MM.1S (cell line): ENCODE results near the gene SCP2.

ENCODE experiments used
- DNase-seq: peaks from one replicate; pipeline ENCODE4 v3.0.0-alpha.2; 2015
- H2AFZ ChIP-seq: fragments of 300-600 bp; sonication (generic); 2 replicates; pipeline ENCODE4 v1.6.0; 2016; ENCODE audit warnings: antibody characterized with exemption, low read length
- H3F3A ChIP-seq: fragments of 300-600 bp; sonication (generic); 2 replicates; pipeline ENCODE4 v1.6.1; 2016; ENCODE audit warnings: mild to moderate bottlenecking, antibody characterized with exemption, low read length, moderate library complexity, mixed read lengths; ENCODE audit not compliant: insufficient read depth
- H3K27ac ChIP-seq: fragments of 300-600 bp; sonication (generic); 2 replicates; pipeline ENCODE4 v1.5.1; 2016; ENCODE audit warnings: mild to moderate bottlenecking, low read length
- H3K27me3 ChIP-seq: fragments of 300-600 bp; sonication (generic); replicated peaks from 2 replicates; pipeline ENCODE4 v1.6.0; 2016; ENCODE audit warnings: low read length; ENCODE audit not compliant: insufficient read depth
- H3K36me3 ChIP-seq: fragments of 300-600 bp; sonication (generic); replicated peaks from 2 replicates; pipeline ENCODE4 v1.6.1; 2016; ENCODE audit warnings: mild to moderate bottlenecking, low read length, mixed read lengths; ENCODE audit not compliant: insufficient read depth
- H3K4me1 ChIP-seq: fragments of 300-600 bp; sonication (generic); 2 replicates; pipeline ENCODE4 v1.6.1; 2016; ENCODE audit warnings: low read length, mixed read lengths
- H3K4me2 ChIP-seq: fragments of 300-600 bp; sonication (generic); 2 replicates; pipeline ENCODE4 v1.6.0; 2016; ENCODE audit warnings: low read depth, low read length
- H3K4me3 ChIP-seq: fragments of 300-600 bp; sonication (generic); 2 replicates; pipeline ENCODE4 v1.5.1; 2016; ENCODE audit warnings: low read length, mixed read lengths
- H3K79me2 ChIP-seq: fragments of 300-600 bp; sonication (generic); 2 replicates; pipeline ENCODE4 v1.6.1; 2016; ENCODE audit warnings: mixed run types, low read length, mixed read lengths
- H3K9ac ChIP-seq: fragments of 300-600 bp; sonication (generic); 2 replicates; pipeline ENCODE4 v1.6.1; 2016; ENCODE audit warnings: low read length, mixed read lengths
- H3K9me2 ChIP-seq: fragments of 300-600 bp; sonication (generic); replicated peaks from 2 replicates; pipeline ENCODE4 v1.6.1; 2016; ENCODE audit warnings: mild to moderate bottlenecking, low read length, mixed read lengths; ENCODE audit not compliant: insufficient read depth
- H3K9me3 ChIP-seq: fragments of 300-600 bp; sonication (generic); replicated peaks from 2 replicates; pipeline ENCODE4 v1.6.1; 2016; ENCODE audit warnings: mild to moderate bottlenecking, low read length, mixed read lengths; ENCODE audit not compliant: insufficient read depth
- H4K20me1 ChIP-seq: fragments of 300-600 bp; sonication (generic); 2 replicates; pipeline ENCODE4 v1.6.1; 2016; ENCODE audit warnings: mild to moderate bottlenecking, low read length, moderate library complexity, mixed read lengths; ENCODE audit not compliant: insufficient read depth
- EZH2 ChIP-seq: fragments of 300-600 bp; sonication (generic); optimal IDR thresholded peaks from 2 replicates; pipeline ENCODE3; 2017; ENCODE audit warnings: low read depth, mild to moderate bottlenecking, antibody characterized with exemption, low read length, mixed read lengths
- EZH2phosphoT487 ChIP-seq: fragments of 300-600 bp; sonication (generic); IDR thresholded peaks from 2 replicates; pipeline ENCODE4 v1.6.1; 2018; ENCODE audit warnings: antibody characterized with exemption, low read length
- TF ChIP-seq, protein P1 (sequence below): fragments of 300-600 bp; sonication (generic); IDR thresholded peaks from 2 replicates; pipeline ENCODE4 v1.5.1; 2016; ENCODE audit warnings: antibody characterized with exemption, low read length, mixed read lengths

SCP2 gene

DNA sequence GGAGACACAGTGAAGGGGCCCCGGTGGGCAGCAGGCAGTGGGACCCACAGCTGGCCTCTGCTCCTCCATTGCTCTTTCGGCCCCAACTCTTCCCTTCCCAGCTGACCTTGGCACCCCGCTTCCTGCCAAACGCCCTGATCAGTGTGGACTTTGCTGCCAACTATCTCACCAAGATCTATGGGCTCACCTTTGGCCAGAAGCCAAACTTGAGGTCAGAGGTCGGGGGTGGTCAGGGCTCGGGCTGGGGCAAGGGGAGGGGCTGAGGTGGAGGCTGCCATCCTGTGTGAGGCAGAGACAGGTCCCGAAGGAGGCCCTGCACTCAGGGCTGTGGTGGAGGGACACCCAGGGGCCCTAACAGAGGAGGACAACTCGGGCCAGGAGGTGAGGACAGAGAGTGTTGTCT is 148.7 kb downstream of the SCP2 start:
- H3K79me2 ChIP-seq = no peaks in the 10 kb centered on the region
- no peak overlapping the region for H2AFZ ChIP-seq
- H3K27me3 ChIP-seq = no peaks in the 10 kb centered on the region
- H3K4me3 ChIP-seq = no peak overlapping the region
- H3F3A ChIP-seq = no peaks in the 10 kb centered on the region
- no peak overlapping the region for H3K9ac ChIP-seq
- no peak overlapping the region for H3K4me2 ChIP-seq
- TF ChIP-seq EZH2 = no peak
- no peak for TF ChIP-seq EZH2phosphoT487
- TF ChIP-seq, protein P1, sequence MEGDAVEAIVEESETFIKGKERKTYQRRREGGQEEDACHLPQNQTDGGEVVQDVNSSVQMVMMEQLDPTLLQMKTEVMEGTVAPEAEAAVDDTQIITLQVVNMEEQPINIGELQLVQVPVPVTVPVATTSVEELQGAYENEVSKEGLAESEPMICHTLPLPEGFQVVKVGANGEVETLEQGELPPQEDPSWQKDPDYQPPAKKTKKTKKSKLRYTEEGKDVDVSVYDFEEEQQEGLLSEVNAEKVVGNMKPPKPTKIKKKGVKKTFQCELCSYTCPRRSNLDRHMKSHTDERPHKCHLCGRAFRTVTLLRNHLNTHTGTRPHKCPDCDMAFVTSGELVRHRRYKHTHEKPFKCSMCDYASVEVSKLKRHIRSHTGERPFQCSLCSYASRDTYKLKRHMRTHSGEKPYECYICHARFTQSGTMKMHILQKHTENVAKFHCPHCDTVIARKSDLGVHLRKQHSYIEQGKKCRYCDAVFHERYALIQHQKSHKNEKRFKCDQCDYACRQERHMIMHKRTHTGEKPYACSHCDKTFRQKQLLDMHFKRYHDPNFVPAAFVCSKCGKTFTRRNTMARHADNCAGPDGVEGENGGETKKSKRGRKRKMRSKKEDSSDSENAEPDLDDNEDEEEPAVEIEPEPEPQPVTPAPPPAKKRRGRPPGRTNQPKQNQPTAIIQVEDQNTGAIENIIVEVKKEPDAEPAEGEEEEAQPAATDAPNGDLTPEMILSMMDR = no peak
- H3K9me2 ChIP-seq = no peaks in the 10 kb centered on the region
- no peaks in the 10 kb centered on the region for H4K20me1 ChIP-seq
- H3K4me1 ChIP-seq = no peaks in the 10 kb centered on the region
- H3K36me3 ChIP-seq = no peaks in the 10 kb centered on the region
- no peaks in the 10 kb centered on the region for H3K9me3 ChIP-seq
- no peak overlapping the region for H3K27ac ChIP-seq
- no peak for DNase-seq

GRCh38 chr1:53076165-53076564 is 149.1 kb downstream of the SCP2 start:
- H2AFZ ChIP-seq = no peak overlapping the region
- TF ChIP-seq EZH2 (no peak), EZH2phosphoT487 (no peak)
- TF ChIP-seq, protein P1 = no peak
- H3K27me3 ChIP-seq = no peaks in the 10 kb centered on the region
- H3K4me3 ChIP-seq = no peak overlapping the region
- no peaks in the 10 kb centered on the region for H3K4me1 ChIP-seq
- no peak overlapping the region for H3K27ac ChIP-seq
- H3K9me2 ChIP-seq = no peaks in the 10 kb centered on the region
- no peaks in the 10 kb centered on the region for H3K9me3 ChIP-seq
- no peaks in the 10 kb centered on the region for H4K20me1 ChIP-seq
- DNase-seq = no peak
- H3K9ac ChIP-seq = no peak overlapping the region
- no peaks in the 10 kb centered on the region for H3F3A ChIP-seq
- H3K4me2 ChIP-seq = no peak overlapping the region
- H3K36me3 ChIP-seq = no peaks in the 10 kb centered on the region
- no peaks in the 10 kb centered on the region for H3K79me2 ChIP-seq

- H3K79me2 ChIP-seq = no peaks in the 10 kb centered on the region
- H3K9me3 ChIP-seq = no peaks in the 10 kb centered on the region
- no peak overlapping the region for H3K27ac ChIP-seq
- no peak for TF ChIP-seq EZH2phosphoT487
- TF ChIP-seq, protein P1 = no peak
- no peak for TF ChIP-seq EZH2
- no peaks in the 10 kb centered on the region for H3K4me1 ChIP-seq
- no peak overlapping the region for H3K4me2 ChIP-seq
- no peaks in the 10 kb centered on the region for H4K20me1 ChIP-seq
- no peak overlapping the region for H3K9ac ChIP-seq
- no peak for DNase-seq
- no peak overlapping the region for H3K4me3 ChIP-seq
- H3F3A ChIP-seq = no peaks in the 10 kb centered on the region
- H3K36me3 ChIP-seq = no peaks in the 10 kb centered on the region
- H2AFZ ChIP-seq = no peak overlapping the region
- no peaks in the 10 kb centered on the region for H3K9me2 ChIP-seq
- no peaks in the 10 kb centered on the region for H3K27me3 ChIP-seq
Observed at GRCh38 chr1:53076721-53077598, 149.9 kb downstream of the SCP2 start.
